Spleen (tissue), 7 donors: Measurements from ENCODE around the gene IMPDH2.

Source experiments
- CTCF ChIP-seq, 11 experiments: fragments of 200-600 bp in 7 of 11; fragments of 450-650 bp in 4 of 11; sonication (generic) in 4 of 11; IDR thresholded peaks in 8 of 11; conservative IDR thresholded peaks in 3 of 11; 1 replicate in 7 of 11; 2 replicates in 4 of 11; pipeline versions ENCODE4 v1.4.0 to v1.8.0; 2016 to 2021; ENCODE audit warnings: antibody characterized with exemption in 11 of 11, inconsistent platforms in 4 of 11, mild to moderate bottlenecking in 1 of 11
- POLR2AphosphoS5 ChIP-seq, 3 donors: sonication (generic); formaldehyde crosslinking; IDR thresholded peaks; one replicate each; pipeline ENCODE4 v1.5.1; 2017; ENCODE audit warnings: antibody characterized with exemption in 3 of 3
- donor health status: DM: no; HTN: no; CAD: no; lungs with moderate emphysema.
- donor health status: DM: no; HTN: no; CAD: no.
- donor health status: DM: no; HTN: no; CAD: no.

- TF ChIP-seq POLR2AphosphoS5 (IDR thresholded peaks at IDR 0.05) (peak in 2 of 3 donors; percentile 41 to 66), CTCF (IDR thresholded peaks at IDR 0.05 in 8 of 11, conservative IDR thresholded peaks at IDR 0.05 in 3 of 11) (no peak)
Observed at GRCh38 chr3:49025793-49026520, 3.2 kb downstream of the IMPDH2 start.
